HG02970 (cell line): ENCODE results near the gene ABRACL.
"Not testable (repeated sequence)": the region's sequence is repeated elsewhere in the genome, so short reads cannot be mapped to it uniquely, and the experiment has no call there.

ENCODE experiments used
- ATAC-seq: cut with Tn5 transposase; IDR thresholded peaks from one replicate; pipeline ENCODE4 v1.9.1; 2021; ENCODE audit warnings: mild to moderate bottlenecking, moderate library complexity, moderate number of reproducible peaks; ENCODE audit not compliant: unreplicated experiment, low FRiP score

The ABRACL gene, protein sequence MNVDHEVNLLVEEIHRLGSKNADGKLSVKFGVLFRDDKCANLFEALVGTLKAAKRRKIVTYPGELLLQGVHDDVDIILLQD

DNA sequence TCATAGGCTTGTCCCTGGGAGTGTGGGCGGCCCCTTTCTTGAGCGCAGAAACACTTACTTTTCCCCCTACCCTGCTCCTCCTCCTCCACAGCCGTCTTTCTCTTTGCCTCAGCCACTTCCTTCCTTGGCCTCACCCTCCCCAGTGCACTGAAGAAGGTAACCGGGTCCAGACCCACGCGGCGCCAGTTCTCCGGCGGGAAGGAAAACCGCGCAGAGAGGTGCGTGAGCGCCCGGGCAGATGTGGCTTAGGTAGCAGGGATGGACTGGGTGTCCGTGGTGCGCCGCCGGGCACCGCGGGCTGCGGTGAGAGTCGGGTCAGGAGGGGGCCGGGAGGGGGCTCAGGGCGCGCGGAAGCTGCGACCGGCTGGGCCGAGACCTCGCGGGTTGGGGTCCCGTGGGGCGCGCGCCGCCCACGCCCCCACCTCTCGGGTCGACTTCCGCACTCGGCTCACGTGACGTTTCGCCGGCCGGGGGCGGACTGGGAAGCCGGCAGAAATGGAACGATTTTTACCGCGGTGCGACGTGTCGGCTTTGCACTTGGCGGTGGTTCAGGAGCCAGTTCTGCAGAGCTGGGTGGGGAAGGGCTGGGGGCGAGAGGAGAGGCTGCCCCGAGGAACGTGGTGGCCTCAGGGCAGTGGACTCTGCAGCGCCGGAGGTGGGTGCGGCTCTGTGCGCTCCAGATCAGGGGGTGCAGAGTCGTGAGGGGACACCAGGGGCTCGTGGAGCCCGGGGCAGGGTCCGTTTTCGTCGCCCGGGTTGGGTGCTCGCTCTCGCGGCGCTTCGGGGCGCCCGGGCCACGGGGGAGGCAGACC, at the start of gene ABRACL:
ABRACL (plus strand) TSS at position 88 of the 812 bp plus-strand sequence. CDS start 5,416 bp downstream, outside the sequence.
- peak; percentile 50 for ATAC-seq

DNA sequence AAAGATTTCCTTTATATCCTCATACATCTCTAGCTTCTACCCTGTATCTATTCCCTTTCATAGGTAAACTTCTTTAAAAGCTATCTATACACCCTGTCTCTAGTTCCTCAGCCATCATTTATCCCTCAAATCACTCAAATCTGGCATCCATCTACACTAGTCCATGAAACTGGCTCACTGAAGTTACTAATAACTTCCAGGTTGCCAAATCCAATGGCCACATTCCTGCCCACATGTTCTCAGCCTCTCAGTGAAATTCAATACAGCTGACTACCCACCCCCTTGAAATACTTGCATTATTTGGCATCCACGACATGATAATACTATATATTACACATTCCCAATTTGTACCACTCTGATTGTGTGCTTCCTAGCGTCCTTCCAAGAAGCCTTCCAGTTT, 49.2 kb upstream of the ABRACL start:
- no peak for ATAC-seq

DNA sequence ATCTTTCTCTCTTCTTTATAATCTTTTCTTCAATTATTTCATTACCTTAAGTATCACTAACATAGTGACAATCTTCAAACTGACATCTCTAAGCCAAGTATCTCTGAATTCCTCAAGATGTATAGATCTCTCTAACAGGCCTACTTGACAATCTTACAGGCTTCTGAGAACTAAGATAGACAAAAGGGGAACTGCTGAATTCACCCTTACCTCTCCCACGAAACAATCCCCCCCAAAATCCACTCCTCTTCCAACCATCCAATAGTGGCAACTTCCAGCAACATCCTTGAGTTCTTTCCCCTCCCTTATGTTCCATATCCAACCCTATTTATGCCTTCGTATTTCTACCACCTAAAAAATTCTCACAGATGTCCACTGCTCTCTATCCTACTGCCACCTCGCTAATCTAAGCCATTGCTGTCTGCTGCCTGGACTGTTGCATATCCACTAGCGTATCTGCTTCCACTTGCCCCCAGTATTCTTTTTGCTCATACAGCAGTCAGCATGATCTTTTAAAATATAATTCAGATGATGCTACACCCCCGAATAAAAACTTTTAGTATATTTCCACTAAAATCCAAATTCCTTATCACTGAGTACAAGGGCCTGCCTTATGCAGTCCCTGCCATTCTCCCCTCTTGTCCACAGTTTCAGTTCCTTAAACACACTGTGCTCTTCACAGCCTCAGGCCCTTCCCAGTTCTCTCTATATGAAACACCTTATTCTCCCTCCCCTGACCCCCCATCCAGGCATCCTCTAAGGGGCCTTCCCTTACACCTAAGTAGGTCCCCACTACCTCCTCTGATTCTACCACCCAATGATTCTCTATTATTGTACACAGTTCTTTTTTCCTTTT, 48.5 kb upstream of the ABRACL start:
- no peak for ATAC-seq

DNA sequence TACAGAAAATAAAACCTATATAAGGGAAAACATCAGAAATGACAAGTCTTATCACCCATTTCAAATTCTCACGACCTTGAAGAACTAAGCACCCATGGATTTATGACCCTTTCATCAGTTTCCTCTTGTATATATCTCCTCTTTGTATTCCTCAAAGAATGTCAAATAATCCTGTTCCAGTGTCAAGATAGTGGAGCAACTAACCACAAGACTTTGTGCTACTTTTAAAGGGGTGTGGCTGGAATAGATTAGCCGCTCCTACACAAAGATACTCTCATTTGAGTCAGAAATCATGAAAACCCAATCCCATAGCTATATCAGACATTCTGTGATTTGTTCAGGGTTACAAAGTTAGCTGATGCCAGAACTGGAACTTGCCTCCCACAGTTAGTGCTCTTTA, 47.1 kb upstream of the ABRACL start:
- no peak for ATAC-seq

DNA sequence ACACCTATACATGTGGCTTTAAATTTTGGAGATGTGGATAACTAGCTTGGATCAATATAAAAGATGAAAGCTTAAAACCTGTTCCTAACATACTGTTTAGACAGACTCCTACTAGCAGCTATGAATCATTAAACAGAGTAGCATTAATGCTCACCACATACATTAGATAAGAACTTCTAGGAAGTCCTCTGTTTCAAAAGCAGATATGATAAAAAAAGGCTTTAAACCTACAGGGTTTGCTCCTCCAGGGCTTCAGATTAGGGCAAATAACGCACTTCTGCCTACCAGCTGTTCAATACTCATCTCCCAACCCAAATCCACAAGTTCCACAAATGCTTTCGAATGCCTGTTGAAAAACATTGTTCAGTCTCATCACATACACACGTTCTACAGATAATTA, 42.0 kb upstream of the ABRACL start:
- ATAC-seq, result no peak

DNA sequence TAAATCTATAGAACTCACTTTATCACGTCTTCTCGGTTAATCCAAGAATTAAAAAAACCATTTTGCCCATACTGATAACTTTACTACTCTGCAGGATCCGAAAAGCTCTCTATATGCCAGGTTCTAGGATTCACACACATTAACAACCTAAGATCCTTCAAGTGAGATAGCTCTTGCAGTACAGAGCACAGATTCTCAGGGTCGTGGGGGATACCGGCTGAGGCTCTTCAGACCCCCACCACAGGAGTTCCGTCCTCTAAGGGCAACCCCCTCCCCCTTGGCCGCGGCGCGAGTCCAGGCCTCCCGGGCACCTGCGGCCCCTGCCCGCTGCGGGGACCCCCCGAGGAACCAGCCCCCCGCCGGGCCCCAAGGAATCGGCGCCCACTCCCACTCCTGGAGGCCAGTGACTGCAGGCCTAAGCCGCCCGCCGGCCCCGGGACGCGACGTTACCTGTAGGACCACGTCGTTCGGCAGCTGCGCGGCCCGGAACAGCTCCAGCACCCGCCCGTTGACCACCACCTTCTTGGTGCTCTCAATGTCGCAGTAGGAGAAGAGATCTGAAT, 41.4 kb upstream of the ABRACL start:
- ATAC-seq, result no peak

DNA sequence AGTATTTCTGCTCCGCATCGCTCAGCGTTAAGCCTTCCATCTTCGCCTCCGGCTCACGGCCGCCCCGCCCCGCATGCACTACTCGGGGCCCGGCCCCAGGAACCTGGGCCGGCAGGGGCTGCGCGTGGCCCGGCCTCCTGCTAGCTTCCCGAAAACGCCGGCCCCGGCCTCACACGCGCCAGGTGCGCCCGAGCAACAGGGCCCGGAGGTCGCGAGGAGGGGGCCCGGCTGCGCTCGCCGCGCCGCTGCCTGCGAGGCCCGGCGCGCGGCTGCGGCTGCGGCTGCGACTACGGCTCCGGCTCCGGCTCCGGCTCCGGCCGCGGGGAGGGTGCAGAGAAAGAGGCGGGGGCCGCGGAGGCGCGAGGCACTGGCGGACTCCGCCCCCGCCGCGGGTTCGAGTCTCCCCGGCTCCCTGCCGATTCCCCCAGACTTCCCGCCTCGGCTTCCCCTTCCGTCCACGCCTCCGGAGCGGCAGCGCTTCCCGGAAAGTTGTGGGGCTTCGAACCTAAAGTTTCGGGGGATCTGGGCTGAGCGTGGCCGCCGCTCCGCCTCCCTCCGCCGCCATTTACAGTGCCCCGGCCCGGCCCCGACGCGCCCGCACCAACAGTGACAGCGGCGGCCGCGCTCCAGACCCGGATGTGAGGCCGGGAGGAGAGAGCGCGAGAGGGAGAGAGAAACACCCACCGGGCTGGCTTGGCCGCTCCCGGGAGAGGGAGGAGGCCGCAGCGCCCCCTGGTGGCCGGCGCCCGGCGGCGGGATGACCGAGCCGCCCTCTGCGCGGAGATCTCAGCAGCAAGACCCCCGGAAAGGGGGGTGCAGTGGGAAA, 40.7 kb upstream of the ABRACL start, which contains the start of gene REPS1:
REPS1 (minus strand) TSS at position 611 of the 826 bp plus-strand sequence; CDS start at position 40, 571 bp downstream.
- peak; percentile 88 for ATAC-seq

DNA sequence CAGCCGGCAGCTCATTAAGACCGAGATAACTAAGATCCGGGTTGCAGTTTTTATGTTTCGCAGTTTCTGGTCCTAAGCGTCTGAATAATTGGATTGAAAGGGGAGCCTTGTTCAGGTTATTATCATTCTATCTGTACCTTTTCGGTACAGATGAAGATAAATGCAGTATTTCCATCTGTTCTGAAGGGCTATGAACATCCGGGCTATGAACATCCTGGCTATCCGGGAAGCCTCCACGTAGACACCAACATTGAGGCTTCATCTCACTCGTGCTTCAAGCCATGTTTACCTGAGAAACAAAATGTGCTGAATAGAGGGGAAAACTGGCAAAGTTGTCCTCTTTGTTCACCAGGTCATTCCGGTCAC, 40.1 kb upstream of the ABRACL start:
- ATAC-seq, result no peak

DNA sequence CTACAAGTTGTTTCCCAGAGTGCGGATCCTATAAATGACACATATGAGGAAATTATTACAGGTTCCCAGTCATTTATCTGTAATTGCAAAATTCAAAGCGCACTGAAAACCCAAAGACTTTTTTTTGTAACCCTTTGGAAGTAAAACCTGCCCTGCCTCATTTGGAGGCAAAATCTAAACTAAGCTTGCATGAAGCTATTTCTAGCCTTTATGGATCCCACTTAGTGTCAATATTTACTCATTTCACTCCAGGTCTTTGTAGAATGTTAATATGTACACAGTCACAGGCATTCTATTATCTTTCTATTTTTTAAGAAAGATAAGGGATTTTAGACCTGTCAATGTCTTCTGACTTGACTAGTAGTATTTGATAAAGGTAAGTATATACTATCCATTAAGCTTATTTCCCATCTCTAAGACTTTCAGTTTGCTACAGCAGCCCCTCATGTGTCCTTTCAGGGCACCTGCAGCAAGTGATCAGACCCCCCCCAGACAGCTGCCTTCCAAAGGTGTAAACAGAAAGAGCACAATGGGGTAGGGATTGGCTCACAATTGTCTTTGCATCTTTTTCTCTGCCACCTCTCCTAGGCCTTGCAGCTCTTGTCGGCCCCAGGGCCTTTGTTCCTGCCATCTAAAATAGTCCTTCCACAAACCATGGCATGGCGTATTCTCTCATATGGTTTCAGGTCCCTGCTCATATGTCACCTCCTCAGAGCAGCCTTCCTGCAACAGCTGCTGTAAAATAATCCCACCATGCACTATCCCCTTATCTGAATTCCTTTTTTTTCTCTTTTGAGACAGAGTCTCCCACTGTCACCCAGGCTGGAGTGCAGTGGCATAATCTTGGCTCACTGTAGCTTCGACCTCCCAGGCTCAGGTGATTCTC, 39.2 kb upstream of the ABRACL start:
- no peak for ATAC-seq

DNA sequence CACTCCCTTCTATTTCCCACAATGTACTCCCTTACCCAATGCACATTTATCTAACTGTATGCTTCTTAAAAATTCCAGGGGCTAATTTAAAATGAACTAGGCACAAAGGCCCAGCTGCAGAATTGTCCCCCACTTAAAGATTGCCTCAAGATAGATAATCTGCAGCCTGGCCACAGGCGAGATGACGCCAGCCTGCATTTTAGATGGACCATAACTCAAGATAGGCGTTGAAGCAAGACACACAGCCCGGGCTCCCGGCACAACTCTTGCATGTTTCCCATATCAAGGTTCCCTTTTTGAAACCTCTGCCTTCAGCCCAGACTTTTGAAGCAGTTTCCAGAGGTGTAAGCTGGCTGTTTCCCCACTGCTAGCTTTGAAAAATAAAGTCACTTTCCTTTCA, 37.3 kb upstream of the ABRACL start:
- no peak for ATAC-seq

DNA sequence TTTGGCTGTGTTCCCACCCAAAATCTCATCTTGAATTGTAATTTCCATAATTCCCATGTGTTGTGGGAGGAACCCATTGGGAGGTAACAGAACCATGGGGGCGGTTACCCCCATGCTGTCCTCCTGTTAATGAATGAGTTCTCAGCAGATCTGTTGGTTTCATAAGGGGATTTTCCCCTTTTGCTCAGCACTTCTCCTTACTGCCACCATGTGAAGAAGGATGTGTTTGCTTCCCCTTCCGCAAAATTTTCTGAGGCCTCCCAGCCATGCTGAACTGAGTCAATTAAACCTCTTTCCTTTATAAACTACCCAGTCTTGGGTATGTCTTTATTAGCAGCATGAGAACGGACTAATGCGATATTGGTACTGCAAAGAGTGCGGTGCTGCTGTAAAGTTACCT, 35.6 kb upstream of the ABRACL start:
- not testable (repeated sequence) for ATAC-seq

DNA sequence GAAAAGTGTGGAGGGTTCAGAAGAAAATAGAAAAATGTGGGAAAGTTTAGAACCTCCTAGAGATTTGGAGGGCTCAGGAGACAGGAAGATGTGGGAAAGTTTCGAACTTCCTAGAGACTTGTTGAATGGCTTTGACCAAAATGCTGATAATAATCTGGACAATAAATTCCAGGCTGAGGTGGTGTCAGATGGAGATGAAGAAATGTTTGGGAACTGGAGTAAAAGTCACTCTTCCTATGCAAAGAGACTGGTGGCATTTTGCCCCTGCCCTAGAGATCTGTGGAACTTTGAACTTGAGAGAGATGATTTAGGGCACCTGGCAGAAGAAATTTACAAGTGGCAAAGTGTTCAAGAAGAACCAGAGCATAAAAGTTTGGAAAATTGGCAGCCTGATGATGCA, 35.1 kb upstream of the ABRACL start:
- not testable (repeated sequence) for ATAC-seq

DNA sequence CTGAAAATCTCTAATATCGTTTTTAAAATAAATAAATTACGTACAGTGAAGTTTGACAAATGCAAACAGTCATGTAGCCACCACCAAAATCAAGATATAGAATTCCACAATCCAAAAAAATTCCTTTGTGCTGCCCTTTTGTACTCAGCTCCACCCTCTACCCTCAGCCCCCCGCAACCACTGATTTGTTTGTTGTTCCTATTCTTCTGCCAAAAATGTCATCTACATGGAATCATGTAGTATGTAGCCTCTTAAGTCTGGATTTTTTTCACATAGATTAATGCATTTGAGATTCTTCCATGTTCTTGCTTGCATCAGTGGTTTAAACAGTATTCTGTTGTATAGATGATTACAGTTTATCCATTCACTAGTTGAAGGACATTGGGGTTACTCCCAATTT, 32.0 kb upstream of the ABRACL start:
- no peak for ATAC-seq

DNA sequence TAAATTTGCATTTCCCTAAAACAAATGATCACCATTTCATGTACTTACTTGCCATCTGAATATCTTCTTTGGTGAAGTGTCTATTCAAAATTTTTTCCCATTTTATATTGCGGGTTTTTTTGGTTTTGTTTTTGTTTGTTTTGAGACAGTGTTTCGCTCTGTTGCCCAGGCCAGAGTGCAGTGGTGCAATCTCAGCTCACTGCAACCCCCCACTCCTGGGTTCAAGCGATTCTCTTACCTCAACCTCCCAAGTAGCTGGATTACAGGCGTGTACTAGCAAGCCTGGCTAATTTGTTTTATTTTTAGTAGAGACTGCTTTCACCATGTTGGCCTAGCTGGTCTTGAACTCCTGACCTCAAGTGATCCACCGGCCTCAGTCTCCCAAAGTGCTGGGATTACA, 31.4 kb upstream of the ABRACL start:
- ATAC-seq, result no peak

DNA sequence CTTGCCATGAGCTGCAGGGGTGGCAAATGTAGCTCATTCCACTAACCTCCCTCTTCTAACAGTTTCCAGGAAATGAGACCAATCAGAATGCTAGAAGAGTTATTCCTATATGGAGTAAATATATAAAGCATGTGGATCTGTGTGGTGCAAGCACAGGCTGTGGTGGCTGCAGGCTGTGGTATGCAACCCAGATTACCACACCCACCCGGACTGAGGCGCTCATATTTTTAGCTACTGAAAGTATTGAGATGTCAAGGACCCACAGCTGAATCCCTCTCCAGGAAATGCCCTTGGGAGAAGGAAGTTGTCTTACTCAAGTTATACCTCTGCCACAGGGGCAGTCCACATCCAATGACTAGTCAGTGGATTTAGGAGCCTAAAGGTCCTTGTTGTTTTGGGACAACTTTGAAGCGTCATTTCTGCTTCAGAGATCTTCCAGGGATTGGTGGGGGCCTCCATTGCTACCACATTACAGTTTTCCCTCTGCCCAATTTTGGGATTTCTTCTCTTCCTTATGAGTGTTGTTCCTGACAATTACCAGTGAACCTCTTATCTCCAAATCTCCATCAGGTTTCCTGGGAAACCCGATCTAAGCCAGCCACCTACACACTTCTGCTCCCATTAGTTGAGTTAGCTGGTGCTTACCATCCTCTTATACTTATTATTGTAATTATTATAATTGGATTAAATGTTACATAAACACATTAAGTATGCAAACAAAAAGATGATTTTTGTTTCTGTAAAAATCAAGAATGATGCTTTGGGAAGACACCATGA, 28.4 kb upstream of the ABRACL start:
- no peak for ATAC-seq

DNA sequence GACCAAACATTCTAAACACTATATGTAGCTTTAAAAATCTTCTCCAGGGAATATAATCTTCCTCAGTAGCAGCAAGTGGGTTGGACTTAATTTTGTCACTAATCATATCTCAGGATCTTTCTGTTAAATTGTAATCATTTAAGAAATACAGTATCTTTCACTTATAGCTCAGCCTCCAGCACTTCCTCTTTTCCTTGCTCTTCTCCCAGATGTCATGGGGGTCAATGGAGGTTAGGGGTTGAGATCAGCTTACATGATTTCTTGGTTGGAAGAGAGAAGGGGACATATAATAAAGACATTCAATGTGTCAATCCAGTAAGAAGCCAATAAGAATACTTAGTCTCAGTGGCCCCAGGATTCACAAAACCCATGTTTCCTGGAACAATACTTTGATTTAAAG, 24.8 kb upstream of the ABRACL start:
- no peak for ATAC-seq

DNA sequence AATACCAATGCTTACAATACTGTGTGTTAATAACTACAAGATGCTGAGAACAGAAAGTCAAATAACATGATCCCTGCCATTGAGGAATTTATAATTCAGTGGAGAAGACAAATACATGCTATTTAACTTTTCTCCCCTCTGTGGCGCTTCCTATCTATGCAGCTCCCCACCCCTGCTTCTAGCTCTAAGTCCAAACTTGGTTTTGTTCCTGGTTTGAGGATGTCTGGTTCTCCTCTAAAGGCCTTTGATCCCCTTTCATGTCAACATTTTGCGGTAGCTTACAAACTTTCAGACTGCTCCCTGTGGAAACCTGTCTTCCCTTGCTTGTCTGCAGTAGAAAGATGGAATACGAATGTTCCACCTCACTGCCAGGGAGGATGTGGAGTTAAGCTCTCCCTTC, 22.1 kb upstream of the ABRACL start:
- no peak for ATAC-seq

DNA sequence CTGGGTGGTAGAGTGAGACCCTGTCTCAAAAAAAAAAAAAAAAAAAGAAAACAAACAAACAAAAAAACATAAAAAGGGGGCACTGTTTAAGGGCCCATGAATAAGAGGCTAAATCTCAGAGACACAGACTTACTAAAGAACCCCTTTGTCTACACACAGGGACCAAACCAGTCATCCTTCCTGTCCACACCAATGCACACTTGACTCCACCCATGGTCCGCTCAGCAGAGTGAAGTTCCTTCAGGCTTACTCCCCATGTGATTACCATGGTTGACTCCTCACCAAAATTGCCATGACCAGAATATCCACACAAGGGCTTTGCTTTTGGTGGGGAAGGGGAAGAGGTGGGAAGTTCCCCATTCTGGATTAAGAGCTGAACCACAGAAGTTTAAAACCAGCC, 21.1 kb upstream of the ABRACL start:
- ATAC-seq, result no peak

DNA sequence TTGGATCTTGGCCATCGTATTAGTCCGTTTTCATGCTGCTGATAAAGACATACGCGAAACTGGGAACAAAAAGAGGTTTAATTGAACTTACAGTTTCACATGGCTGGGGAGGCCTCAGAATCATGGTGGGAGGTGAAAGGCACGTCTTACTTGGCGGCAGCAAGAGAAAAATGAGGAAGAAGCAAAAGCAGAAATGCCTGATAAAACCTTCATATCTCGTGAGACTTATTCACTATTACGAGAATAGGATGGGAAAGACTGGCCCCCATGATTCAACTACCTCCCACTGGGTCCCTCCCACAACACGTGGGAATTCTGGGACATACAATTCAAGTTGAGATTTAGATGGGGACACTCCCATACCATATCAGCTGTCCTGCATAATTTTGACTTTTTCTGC, 20.4 kb upstream of the ABRACL start:
- no peak for ATAC-seq
